ENCODE data around the gene TMEM87B.

DNA sequence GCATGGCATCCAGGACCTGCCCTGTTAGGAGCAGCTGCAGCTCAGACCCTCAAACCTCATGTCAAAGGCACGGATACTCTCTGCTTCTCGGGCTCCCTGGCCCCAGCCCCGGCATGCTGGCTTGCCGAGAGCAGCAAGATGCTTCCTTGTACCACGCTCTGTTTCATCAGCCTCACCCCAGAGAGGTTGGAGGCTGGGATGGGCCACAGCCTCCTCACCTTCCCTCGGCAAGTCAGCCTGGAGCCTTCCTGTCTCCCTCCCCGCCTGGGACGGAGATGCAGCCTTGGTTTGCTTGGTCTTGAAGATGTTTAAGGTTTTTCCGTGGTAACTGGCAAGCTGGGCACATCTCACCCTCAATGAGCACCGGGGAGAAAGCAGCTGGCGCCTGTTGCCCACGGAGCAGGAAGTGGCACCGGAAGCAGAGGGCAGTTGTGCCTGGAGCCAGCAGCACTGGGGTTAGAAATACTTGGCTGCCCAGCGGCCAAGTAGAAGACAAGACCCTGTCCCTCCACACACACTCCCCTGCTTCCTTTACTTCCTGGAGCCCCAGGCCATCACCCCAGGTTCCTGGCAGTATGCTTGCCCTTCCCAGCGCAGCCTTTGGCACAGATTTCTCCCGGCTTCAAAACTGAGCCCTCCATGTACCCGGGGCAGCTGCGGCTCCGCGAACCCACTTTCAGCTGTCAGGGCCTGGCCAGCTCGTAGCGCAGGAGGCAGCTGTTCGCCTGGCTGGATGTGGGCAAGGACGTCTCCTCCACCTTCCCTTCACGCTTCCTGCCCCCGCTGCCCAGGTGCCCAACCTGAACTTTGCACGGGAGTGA, 100.5 kb downstream of the TMEM87B start:
- TF ChIP-seq, protein P1, sequence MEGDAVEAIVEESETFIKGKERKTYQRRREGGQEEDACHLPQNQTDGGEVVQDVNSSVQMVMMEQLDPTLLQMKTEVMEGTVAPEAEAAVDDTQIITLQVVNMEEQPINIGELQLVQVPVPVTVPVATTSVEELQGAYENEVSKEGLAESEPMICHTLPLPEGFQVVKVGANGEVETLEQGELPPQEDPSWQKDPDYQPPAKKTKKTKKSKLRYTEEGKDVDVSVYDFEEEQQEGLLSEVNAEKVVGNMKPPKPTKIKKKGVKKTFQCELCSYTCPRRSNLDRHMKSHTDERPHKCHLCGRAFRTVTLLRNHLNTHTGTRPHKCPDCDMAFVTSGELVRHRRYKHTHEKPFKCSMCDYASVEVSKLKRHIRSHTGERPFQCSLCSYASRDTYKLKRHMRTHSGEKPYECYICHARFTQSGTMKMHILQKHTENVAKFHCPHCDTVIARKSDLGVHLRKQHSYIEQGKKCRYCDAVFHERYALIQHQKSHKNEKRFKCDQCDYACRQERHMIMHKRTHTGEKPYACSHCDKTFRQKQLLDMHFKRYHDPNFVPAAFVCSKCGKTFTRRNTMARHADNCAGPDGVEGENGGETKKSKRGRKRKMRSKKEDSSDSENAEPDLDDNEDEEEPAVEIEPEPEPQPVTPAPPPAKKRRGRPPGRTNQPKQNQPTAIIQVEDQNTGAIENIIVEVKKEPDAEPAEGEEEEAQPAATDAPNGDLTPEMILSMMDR (IDR thresholded peaks at IDR 0.05): no peak
- TF ChIP-seq POLR2A (IDR thresholded peaks at IDR 0.05) (no peak), POLR2AphosphoS5 (IDR thresholded peaks at IDR 0.05) (no peak), EP300 (IDR thresholded peaks at IDR 0.05) (no peak)

All from suprapubic skin (tissue), 4 donors.